ENCODE measurements around the gene GRIP2. TPM values are rescaled to one million over a fixed set of nuclear protein-coding genes. Genes with fewer than 3 reads are reported as not detected.
A peak's percentile ranks its signal among the peaks of the same experiment; 100 is the strongest.

GRIP2 gene
- total and polyA plus RNA-seq, 2 donors (not counting 1 experiment from before 2014, with no cell fraction given) = under 0.01 to 0.87 TPM

- Histone ChIP-seq H3K4me1 (ENCODE audit: control insufficient read depth, extremely low read depth, insufficient read depth, low read length) (peaks cover 26% of the 10 kb centered on the region), H3K9me3 (ENCODE audit: control insufficient read depth, insufficient read depth, low read depth, low read length) (no peaks in the 10 kb centered on the region), H3K79me2 (ENCODE audit: control insufficient read depth, insufficient read depth, low read length) (no peaks in the 10 kb centered on the region), H3K4me2 (ENCODE audit: extremely low read depth, insufficient read depth, low read length) (no peak overlapping the region), H3K27ac (ENCODE audit: insufficient read depth, low read length) (peak overlapping the region; percentile 92), H4K20me1 (ENCODE audit: control insufficient read depth, extremely low read depth, insufficient read depth, low read length) (no peaks in the 10 kb centered on the region), H3K27me3 (ENCODE audit: control insufficient read depth, insufficient read depth, low read length) (no peaks in the 10 kb centered on the region), H3K9ac (ENCODE audit: insufficient read depth, low read length) (no peak overlapping the region), H3K36me3 (ENCODE audit: control insufficient read depth, insufficient read depth, low read length) (peaks cover 10% of the 10 kb centered on the region), H3K4me3 (replicated peaks in 1 of 4; ENCODE audit: control extremely low read depth in 1 of 4, insufficient read depth in 1 of 4, low read depth in 3 of 4, low read length in 4 of 4) (no peak overlapping the region), H2AFZ (ENCODE audit: low read length) (no peak overlapping the region)
- no peak for TF ChIP-seq CTCF (conservative IDR thresholded peaks at IDR 0.05 in 1 of 2, IDR thresholded peaks at IDR 0.05 in 1 of 2; ENCODE audit: low read depth in 1 of 2, low read length in 2 of 2)
- TF ChIP-seq EZH2 (IDR thresholded peaks at IDR 0.05; ENCODE audit: low read length, missing control alignments) = no peak
- DNase-seq (ENCODE audit: low read depth in 2 of 2) = no peak
Measured at GRCh38 chr3:14450922-14451606, 89.1 kb downstream of the GRIP2 start.

- no peak overlapping the region for H3K4me2 ChIP-seq (ENCODE audit: extremely low read depth, insufficient read depth, low read length)
- H4K20me1 ChIP-seq (ENCODE audit: control insufficient read depth, extremely low read depth, insufficient read depth, low read length) = no peaks in the 10 kb centered on the region
- TF ChIP-seq EZH2 (IDR thresholded peaks at IDR 0.05; ENCODE audit: low read length, missing control alignments) = no peak
- no peak overlapping the region for H3K4me3 ChIP-seq (replicated peaks in 1 of 4; ENCODE audit: control extremely low read depth in 1 of 4, insufficient read depth in 1 of 4, low read depth in 3 of 4, low read length in 4 of 4)
- H3K79me2 ChIP-seq (ENCODE audit: control insufficient read depth, insufficient read depth, low read length) = no peaks in the 10 kb centered on the region
- H3K9me3 ChIP-seq (ENCODE audit: control insufficient read depth, insufficient read depth, low read depth, low read length) = no peaks in the 10 kb centered on the region
- H3K27me3 ChIP-seq (ENCODE audit: control insufficient read depth, insufficient read depth, low read length) = no peaks in the 10 kb centered on the region
- no peak overlapping the region for H3K27ac ChIP-seq (ENCODE audit: insufficient read depth, low read length)
- no peak for DNase-seq (ENCODE audit: low read depth in 2 of 2)
- H3K4me1 ChIP-seq (ENCODE audit: control insufficient read depth, extremely low read depth, insufficient read depth, low read length) = peaks cover 26% of the 10 kb centered on the region
- H2AFZ ChIP-seq (ENCODE audit: low read length) = no peak overlapping the region
- H3K36me3 ChIP-seq (ENCODE audit: control insufficient read depth, insufficient read depth, low read length) = peaks cover 14% of the 10 kb centered on the region
- H3K9ac ChIP-seq (ENCODE audit: insufficient read depth, low read length) = no peak overlapping the region
Measured at GRCh38 chr3:14450506-14450905, 89.6 kb downstream of the GRIP2 start.

GRCh38 chr3:14448756-14449727 is 91.1 kb downstream of the GRIP2 start:
- H3K36me3 ChIP-seq (ENCODE audit: control insufficient read depth, insufficient read depth, low read length) = peaks cover 14% of the 10 kb centered on the region
- no peak overlapping the region for H3K4me2 ChIP-seq (ENCODE audit: extremely low read depth, insufficient read depth, low read length)
- H3K4me3 ChIP-seq (replicated peaks in 1 of 4; ENCODE audit: control extremely low read depth in 1 of 4, insufficient read depth in 1 of 4, low read depth in 3 of 4, low read length in 4 of 4) = no peak overlapping the region
- no peak for DNase-seq (ENCODE audit: low read depth in 2 of 2)
- peaks cover 24% of the 10 kb centered on the region for H3K4me1 ChIP-seq (ENCODE audit: control insufficient read depth, extremely low read depth, insufficient read depth, low read length)
- TF ChIP-seq EZH2 (IDR thresholded peaks at IDR 0.05; ENCODE audit: low read length, missing control alignments) (no peak), CTCF (conservative IDR thresholded peaks at IDR 0.05 in 1 of 2, IDR thresholded peaks at IDR 0.05 in 1 of 2; ENCODE audit: low read depth in 1 of 2, low read length in 2 of 2) (no peak)
- H3K79me2 ChIP-seq (ENCODE audit: control insufficient read depth, insufficient read depth, low read length) = no peaks in the 10 kb centered on the region
- no peaks in the 10 kb centered on the region for H3K27me3 ChIP-seq (ENCODE audit: control insufficient read depth, insufficient read depth, low read length)
- no peak overlapping the region for H3K9ac ChIP-seq (ENCODE audit: insufficient read depth, low read length)
- H3K9me3 ChIP-seq (ENCODE audit: control insufficient read depth, insufficient read depth, low read depth, low read length) = no peaks in the 10 kb centered on the region
- no peak overlapping the region for H3K27ac ChIP-seq (ENCODE audit: insufficient read depth, low read length)
- no peak overlapping the region for H2AFZ ChIP-seq (ENCODE audit: low read length)
- no peaks in the 10 kb centered on the region for H4K20me1 ChIP-seq (ENCODE audit: control insufficient read depth, extremely low read depth, insufficient read depth, low read length)
